Stimulated activated CD4-positive, alpha-beta T cell treated with anti-CD3 and anti-CD28 coated beads, Interleukin-4, amount 100 ng/mL, for 24 hours (primary cell): ENCODE results near the gene LCN10.
"Not testable (repeated sequence)": the region's sequence is repeated elsewhere in the genome, so short reads cannot be mapped to it uniquely, and the experiment has no call there.

Source experiments
- DNase-seq: peaks from one replicate; pipeline ENCODE4 v3.0.0-alpha.2; 2020

LCN10 gene

GRCh38 chr9:136742591-136743391 lies at the start of gene LCN10:
Gene LCN10 (minus strand): TSS chr9:136742940. CDS start chr9:136742903, 37 bp downstream.
- DNase-seq = no peak

- DNase-seq = peak; percentile 69
Observed at GRCh38 chr9:136791516-136792276, 49.0 kb upstream of the LCN10 start.

GRCh38 chr9:136790640-136791515 lies 48.1 kb upstream of the LCN10 start, which contains the start of gene TMEM141:
Gene TMEM141 (plus strand): TSS chr9:136791344. CDS start chr9:136791371, 27 bp downstream.
- peak; percentile 100 for DNase-seq

- DNase-seq = no peak
Observed at GRCh38 chr9:136789523-136789937, 46.8 kb upstream of the LCN10 start.

- DNase-seq = not testable (repeated sequence)
Observed at GRCh38 chr9:136788644-136789522, 46.1 kb upstream of the LCN10 start.

GRCh38 chr9:136787690-136788400 lies 45.1 kb upstream of the LCN10 start:
- DNase-seq = peak; percentile 81

- DNase-seq = not testable (repeated sequence)
Observed at GRCh38 chr9:136786983-136787382, 44.2 kb upstream of the LCN10 start.

GRCh38 chr9:136786451-136786850 lies 43.7 kb upstream of the LCN10 start:
- DNase-seq = no peak

- DNase-seq = not testable (repeated sequence)
Observed at GRCh38 chr9:136785565-136786355, 43.0 kb upstream of the LCN10 start.

- no peak for DNase-seq
Observed at GRCh38 chr9:136784997-136785361, 42.2 kb upstream of the LCN10 start.

GRCh38 chr9:136784249-136784996 lies 41.7 kb upstream of the LCN10 start:
- no peak for DNase-seq

GRCh38 chr9:136782452-136782851 lies 39.7 kb upstream of the LCN10 start:
- no peak for DNase-seq

- no peak for DNase-seq
Observed at GRCh38 chr9:136779808-136780207, 37.1 kb upstream of the LCN10 start.

- no peak for DNase-seq
Observed at GRCh38 chr9:136777359-136777758, 34.6 kb upstream of the LCN10 start.

GRCh38 chr9:136776947-136777346 lies 34.2 kb upstream of the LCN10 start:
- DNase-seq = no peak

GRCh38 chr9:136775191-136775590 lies 32.5 kb upstream of the LCN10 start:
- no peak for DNase-seq

GRCh38 chr9:136774416-136775045 lies 31.8 kb upstream of the LCN10 start:
- no peak for DNase-seq

GRCh38 chr9:136773386-136774044 lies 30.8 kb upstream of the LCN10 start:
- DNase-seq = no peak
